HepG2 (cell line): ENCODE results near the gene SAA4. TPM values are rescaled to one million over a fixed set of nuclear protein-coding genes. Genes with fewer than 3 reads are reported as not detected.
"Not testable (repeated sequence)": the region's sequence is repeated elsewhere in the genome, so short reads cannot be mapped to it uniquely, and the experiment has no call there.

Experiments used
- ATAC-seq: fragments of 200-7000 bp; cut with Tn5 transposase; 3 replicates; pipeline ENCODE4 v1.9.1; 2020; ENCODE audit warnings: mild to moderate bottlenecking, moderate library complexity
- BruUV-seq: library from RNA; stranded (reverse); fragments of 400-500 nt; replicated peaks from 2 replicates; lab custom pipeline; 2021; lab: Mats Ljungman, UMichigan
- CTCF ChIA-PET: fragments of 300-600 bp; formaldehyde crosslinking; extraction: SDS; loops from one replicate; lab custom pipeline; 2021; ENCODE audit warnings: low total read pairs, inconsistent platforms, low intra/inter-chr PET ratio; lab: Yijun Ruan, JAX
- POLR2A ChIA-PET: fragments of 350-600 bp; sonication (Branson Sonifier 250); formaldehyde crosslinking; loops from one replicate; lab custom pipeline; 2020; ENCODE audit warnings: antibody characterized with exemption, inconsistent platforms; lab: Yijun Ruan, JAX
- DNase-seq: peaks from one replicate; pipeline ENCODE4 v3.0.0-alpha.2; 2015; ENCODE audit warnings: low spot score
- FAIRE-seq: peaks from 3 replicates; lab custom pipeline; 2011; peaks lifted over from hg19 to GRCh38; lab: Jason Lieb, UNC
- H2AFZ ChIP-seq: one replicate; pipeline ENCODE4 v1.6.1; 2011; ENCODE audit warnings: low read length, inconsistent platforms
- H3K27ac ChIP-seq: fragments of 300-600 bp; 3 replicates; pipeline ENCODE4 v1.8.0; 2011; ENCODE audit warnings: mixed run types, mild to moderate bottlenecking, mixed read lengths, low read length, inconsistent platforms; ENCODE audit not compliant: insufficient read depth; ENCODE audit errors: extremely low read length
- H3K27me3 ChIP-seq, 2 experiments: fragments of 200-600 bp in 1 of 2; 2 replicates in 1 of 2; 3 replicates in 1 of 2; pipeline versions ENCODE4 v1.6.0 to v1.8.0; 2011; ENCODE audit warnings: low read length in 2 of 2, mild to moderate bottlenecking in 2 of 2, moderate library complexity in 2 of 2, inconsistent platforms in 1 of 2; ENCODE audit not compliant: insufficient read depth in 2 of 2, control insufficient read depth in 1 of 2
- H3K36me3 ChIP-seq, 2 experiments: fragments of 200-600 bp in 1 of 2; replicated peaks in 1 of 2; 2 replicates in 1 of 2; 3 replicates in 1 of 2; pipeline versions ENCODE4 v1.5.1 to v1.8.0; 2011; ENCODE audit warnings: low read length in 2 of 2, inconsistent platforms in 1 of 2; ENCODE audit not compliant: insufficient read depth in 2 of 2, control insufficient read depth in 1 of 2
- H3K4me1 ChIP-seq: 2 replicates; pipeline ENCODE4 v1.5.1; 2012; ENCODE audit warnings: low read length, inconsistent platforms; ENCODE audit not compliant: insufficient read depth
- H3K4me2 ChIP-seq: 2 replicates; pipeline ENCODE4 v1.6.0; 2011; ENCODE audit warnings: low read depth, low read length, inconsistent platforms
- H3K4me3 ChIP-seq, 3 experiments: fragments of 200-600 bp in 1 of 3; sonication (generic), shearing (Covaris generic) in 1 of 3; replicated peaks in 1 of 3; 2 replicates each; pipeline ENCODE4 v1.5.1; 2011 to 2016; ENCODE audit warnings: low read length in 3 of 3, inconsistent platforms in 2 of 3, low read depth in 2 of 3, mild to moderate bottlenecking in 2 of 3, control low read depth in 1 of 3, mixed read lengths in 1 of 3; ENCODE audit not compliant: insufficient read depth in 1 of 3
- H3K79me2 ChIP-seq: one replicate; pipeline ENCODE4 v1.6.1; 2011; ENCODE audit warnings: low read length, inconsistent platforms; ENCODE audit not compliant: insufficient read depth
- H3K9ac ChIP-seq: 2 replicates; pipeline ENCODE4 v1.6.0; 2011; ENCODE audit warnings: mild to moderate bottlenecking, low read depth, low read length, inconsistent platforms; ENCODE audit not compliant: insufficient read depth
- H3K9me3 ChIP-seq: 2 replicates; pipeline ENCODE4 v1.5.1; 2012; ENCODE audit warnings: mild to moderate bottlenecking, low read length
- H4K20me1 ChIP-seq: 2 replicates; pipeline ENCODE4 v1.6.0; 2011; ENCODE audit warnings: inconsistent platforms, mild to moderate bottlenecking, low read length, moderate library complexity; ENCODE audit not compliant: insufficient read depth
- ARID5B ChIP-seq: IDR thresholded peaks from 2 replicates; pipeline ENCODE4 v1.4.0; 2020; ENCODE audit warnings: mild to moderate bottlenecking, missing genetic modification reagents
- BCL6 ChIP-seq: IDR thresholded peaks from 2 replicates; pipeline ENCODE4 v1.6.1; 2016; ENCODE audit warnings: missing genetic modification reagents, missing compliant biosample characterization
- CEBPB ChIP-seq: IDR thresholded peaks from 2 replicates; pipeline ENCODE4 v1.6.1; 2011; ENCODE audit warnings: low read depth, low read length, improper control_type of control experiment, borderline replicate concordance
- CEBPG ChIP-seq: IDR thresholded peaks from 2 replicates; pipeline ENCODE4 v1.6.1; 2016
- HNF4G ChIP-seq, 2 experiments: sonication (generic) in 1 of 2; formaldehyde crosslinking in 1 of 2; IDR thresholded peaks; 2 replicates each; pipeline versions ENCODE4 v1.4.0 to v1.6.1; 2011 to 2020; ENCODE audit warnings: borderline replicate concordance in 2 of 2, low read depth in 2 of 2, mild to moderate bottlenecking in 2 of 2, low read length in 1 of 2, missing genetic modification reagents in 1 of 2, moderate library complexity in 1 of 2
- SALL1 ChIP-seq: sonication (generic); formaldehyde crosslinking; IDR thresholded peaks from 2 replicates; pipeline ENCODE4 v1.8.0; 2022; ENCODE audit warnings: mild to moderate bottlenecking, missing genetic modification reagents
- TEAD3 ChIP-seq: optimal IDR thresholded peaks from 2 replicates; pipeline ENCODE3; 2016; ENCODE audit warnings: borderline replicate concordance
- ZBTB26 ChIP-seq: IDR thresholded peaks from 2 replicates; pipeline ENCODE4 v1.6.1; 2016; ENCODE audit warnings: missing compliant biosample characterization, missing genetic modification reagents, borderline replicate concordance
- ZNF317 ChIP-seq: sonication (generic); formaldehyde crosslinking; IDR thresholded peaks from 2 replicates; pipeline ENCODE4 v1.5.0; 2020; ENCODE audit warnings: mild to moderate bottlenecking, missing genetic modification reagents
- WGBS: methylation state at CpG from one replicate; pipeline ENCODE4 v1.1.6; 2017; ENCODE audit warnings: low lambda C conversion rate; 5-methylcytosine and 5-hydroxymethylcytosine counted together
- in situ Hi-C: cut with HindIII; loops from 2 replicates; pipeline ENCODE4 v1.10.0; 2017; ENCODE audit warnings: low pct_unique_long_range_greater_than_20kb; ENCODE audit not compliant: extremely low pct_ligation_motif_present
- intact Hi-C: fragments of 100-400 bp; cut with micrococcal nuclease; formaldehyde crosslinking; loops from one replicate; pipeline ENCODE4 v1.10.0; 2022; ENCODE audit not compliant: unreplicated experiment
- polyA plus RNA-seq, 8 experiments: library from polyadenylated mRNA; depleted of rRNA in 3 of 8; stranded (reverse) in 7 of 8; unstranded in 1 of 8; fragments of >200 nt; fragmentation: Illumina TruSeq in 4 of 8; extraction: Trizol in 4 of 8; gene quantifications; 2 replicates each; pipeline versions ENCODE4 v1.2.1 to v1.2.3, GENCODE V29; 2011 to 2016; ENCODE audit warnings: low read depth in 4 of 8, missing spikeins in 1 of 8, mixed read lengths in 1 of 8; ENCODE audit not compliant: insufficient read depth in 1 of 8
- total RNA-seq, 5 experiments: library from RNA; depleted of rRNA; stranded (reverse); fragments of >200 nt; fragmentation: Illumina TruSeq; extraction: Trizol; gene quantifications; 2 replicates each; pipeline ENCODE4 v1.2.3, GENCODE V29; 2016; ENCODE audit warnings: low read depth in 1 of 5

SAA4 gene
- total and polyA plus RNA-seq, 2 of the 13 experiments (the other 11 are each of a cell fraction or from before 2014, with no cell fraction given), result 53.4 to 253 TPM

GRCh38 chr11:18262681-18263350 lies 26.2 kb upstream of the SAA4 start:
- H3K9me3 ChIP-seq; H3K9ac ChIP-seq; H3K79me2 ChIP-seq; H3K27ac ChIP-seq; CTCF ChIA-PET; in situ Hi-C loops; ATAC-seq; H3K36me3 ChIP-seq; H3K27me3 ChIP-seq; H4K20me1 ChIP-seq; H2AFZ ChIP-seq; BruUV-seq; FAIRE-seq; H3K4me3 ChIP-seq; intact Hi-C loops; TF ChIP-seq HNF4G (CRISPR knock-in tag; IDR thresholded peaks at IDR 0.05; ENCODE audit: borderline replicate concordance, low read depth): not testable (repeated sequence)
- POLR2A ChIA-PET, result interaction anchor here (0.9 kb wide), 1 partner anchor 32 kb away, joined by 3 read pairs; no protein-coding TSS in a partner anchor
- H3K4me1 ChIP-seq, result peaks cover 66% of the 10 kb centered on the region
- 0 out of 2 replicates have a peak, but pooled peaks have one; percentile 22 for TF ChIP-seq BCL6 (CRISPR knock-in tag)
- peak; percentile 98 for TF ChIP-seq TEAD3 (CRISPR knock-in tag)
- TF ChIP-seq ARID5B, result peak; percentile 67
- peak; percentile 71 for TF ChIP-seq HNF4G (IDR thresholded peaks at IDR 0.05; ENCODE audit: borderline replicate concordance, low read depth, low read length)
- TF ChIP-seq SALL1, result peak; percentile 36; the same call in 1 of the 2 replicates
- TF ChIP-seq ZBTB26 (CRISPR knock-in tag), result peak; percentile 86; the same call in 1 of the 2 replicates
- peak; percentile 49 for TF ChIP-seq CEBPG (CRISPR knock-in tag)
- 0 out of 2 replicates have a peak, but pooled peaks have one; percentile 29 for TF ChIP-seq ZNF317
- peak; percentile 66 for TF ChIP-seq CEBPB
- peak; percentile 52 for DNase-seq
- peak overlapping the region; percentile 44 for H3K4me2 ChIP-seq
- 32% methylated on average over 8 of the region's 8 CpGs for WGBS
